H9 (cell line): ENCODE results near the gene FAM32A. TPM values are rescaled to one million over a fixed set of nuclear protein-coding genes. Genes with fewer than 3 reads are reported as not detected.

Experiments
- DNase-seq: peaks from one replicate; pipeline ENCODE4 v3.0.0-alpha.2; 2017
- H2AFZ ChIP-seq: one replicate; pipeline ENCODE4 v1.6.1; 2013; ENCODE audit warnings: mild to moderate bottlenecking, low read length, control low read depth, moderate library complexity
- H2AK5ac ChIP-seq: 2 replicates; pipeline ENCODE4 v1.6.1; 2013; ENCODE audit warnings: low read length, control low read depth, mixed read lengths; ENCODE audit not compliant: insufficient read length
- H2BK120ac ChIP-seq: one replicate; pipeline ENCODE4 v1.6.1; 2013; ENCODE audit warnings: low read depth, mild to moderate bottlenecking, low read length, control low read depth, inconsistent platforms; ENCODE audit not compliant: poor library complexity, severe bottlenecking
- H2BK12ac ChIP-seq: 2 replicates; pipeline ENCODE4 v1.6.1; 2013; ENCODE audit warnings: low read length, control low read depth, mixed read lengths, low read depth; ENCODE audit not compliant: insufficient read length
- H2BK15ac ChIP-seq: 2 replicates; pipeline ENCODE4 v1.6.1; 2013; ENCODE audit warnings: low read depth, low read length, control low read depth
- H2BK20ac ChIP-seq: one replicate; pipeline ENCODE4 v1.6.1; 2013; ENCODE audit warnings: low read depth, mild to moderate bottlenecking, low read length, control low read depth, inconsistent platforms; ENCODE audit not compliant: poor library complexity, severe bottlenecking
- H2BK5ac ChIP-seq: 2 replicates; pipeline ENCODE4 v1.6.1; 2013; ENCODE audit warnings: low read length, control low read depth, mixed read lengths; ENCODE audit not compliant: insufficient read length
- H3K14ac ChIP-seq: 2 replicates; pipeline ENCODE4 v1.6.1; 2013; ENCODE audit warnings: low read length, control low read depth; ENCODE audit not compliant: insufficient read depth
- H3K18ac ChIP-seq: 2 replicates; pipeline ENCODE4 v1.6.1; 2013; ENCODE audit warnings: low read depth, mild to moderate bottlenecking, mixed read lengths, low read length, control low read depth; ENCODE audit not compliant: insufficient read length
- H3K23ac ChIP-seq: 2 replicates; pipeline ENCODE4 v1.6.1; 2013; ENCODE audit warnings: low read length, control low read depth, mixed read lengths, low read depth; ENCODE audit not compliant: insufficient read length
- H3K23me2 ChIP-seq: 2 replicates; pipeline ENCODE4 v1.6.1; 2013; ENCODE audit warnings: low read depth, mild to moderate bottlenecking, mixed read lengths, low read length, control low read depth; ENCODE audit not compliant: insufficient read length, poor library complexity, severe bottlenecking
- H3K27ac ChIP-seq: 2 replicates; pipeline ENCODE4 v1.5.1; 2013; ENCODE audit warnings: low read length, control low read depth, mixed read lengths, low read depth; ENCODE audit not compliant: insufficient read length
- H3K27me3 ChIP-seq: 2 replicates; pipeline ENCODE4 v1.6.1; 2013; ENCODE audit warnings: low read length, control low read depth, inconsistent platforms; ENCODE audit not compliant: insufficient read depth
- H3K4ac ChIP-seq: 2 replicates; pipeline ENCODE4 v1.6.1; 2013; ENCODE audit warnings: low read depth, mild to moderate bottlenecking, control low read depth, inconsistent platforms, low read length, moderate library complexity
- H3K4me1 ChIP-seq: 2 replicates; pipeline ENCODE4 v1.6.1; 2013; ENCODE audit warnings: low read length, control low read depth, inconsistent platforms; ENCODE audit not compliant: insufficient read depth
- H3K4me2 ChIP-seq: 2 replicates; pipeline ENCODE4 v1.6.1; 2013; ENCODE audit warnings: low read length, control low read depth, mixed read lengths; ENCODE audit not compliant: insufficient read length, insufficient read depth
- H3K56ac ChIP-seq: 2 replicates; pipeline ENCODE4 v1.6.1; 2013; ENCODE audit warnings: low read depth, mild to moderate bottlenecking, mixed read lengths, low read length, control low read depth; ENCODE audit not compliant: insufficient read length
- H3K79me1 ChIP-seq: 2 replicates; pipeline ENCODE4 v1.6.1; 2013; ENCODE audit warnings: low read depth, mild to moderate bottlenecking, moderate library complexity, low read length, control low read depth, inconsistent platforms; ENCODE audit not compliant: insufficient read depth, poor library complexity, severe bottlenecking
- H3K79me2 ChIP-seq: 2 replicates; pipeline ENCODE4 v1.6.1; 2013; ENCODE audit warnings: low read length, control low read depth, inconsistent platforms; ENCODE audit not compliant: insufficient read depth
- H3K9ac ChIP-seq: 2 replicates; pipeline ENCODE4 v1.6.1; 2013; ENCODE audit warnings: low read length, control low read depth, mixed read lengths; ENCODE audit not compliant: insufficient read length; ENCODE audit errors: extremely low read depth
- H3K9me3 ChIP-seq: one replicate; pipeline ENCODE4 v1.6.1; 2013; ENCODE audit warnings: low read depth, low read length, inconsistent platforms; ENCODE audit not compliant: control insufficient read depth
- H3T11ph ChIP-seq: one replicate; pipeline ENCODE4 v1.6.1; 2013; ENCODE audit warnings: mild to moderate bottlenecking, low read length, control low read depth, inconsistent platforms
- H4K20me1 ChIP-seq: one replicate; pipeline ENCODE4 v1.6.1; 2013; ENCODE audit not compliant: control insufficient read depth, insufficient read length, insufficient read depth
- H4K5ac ChIP-seq: 2 replicates; pipeline ENCODE4 v1.6.1; 2013; ENCODE audit warnings: low read depth, mild to moderate bottlenecking, mixed read lengths, low read length, control low read depth; ENCODE audit not compliant: insufficient read length
- H4K8ac ChIP-seq: replicated peaks from 2 replicates; pipeline ENCODE4 v1.6.1; 2013; ENCODE audit warnings: low read length, control low read depth, mixed read lengths, low read depth; ENCODE audit not compliant: insufficient read length
- H4K91ac ChIP-seq: 2 replicates; pipeline ENCODE4 v1.6.1; 2013; ENCODE audit warnings: low read depth, mild to moderate bottlenecking, moderate library complexity, mixed read lengths, low read length, control low read depth; ENCODE audit not compliant: insufficient read length
- H3K27ac Mint-ChIP-seq, 3 experiments: 2 replicates in 2 of 3; 3 replicates in 1 of 3; pipeline ENCODE4 v1.8.0; 2020 to 2021; ENCODE audit warnings: mixed read lengths in 3 of 3, mild to moderate bottlenecking in 1 of 3, moderate library complexity in 1 of 3
- H3K27me3 Mint-ChIP-seq: 2 replicates; pipeline ENCODE4 v1.8.0; 2021; ENCODE audit warnings: low read depth, mild to moderate bottlenecking, moderate library complexity, mixed read lengths
- H3K36me3 Mint-ChIP-seq, 3 experiments: 2 replicates in 2 of 3; 3 replicates in 1 of 3; pipeline ENCODE4 v1.8.0; 2020 to 2021; ENCODE audit warnings: low read depth in 3 of 3, mixed read lengths in 3 of 3; ENCODE audit not compliant: insufficient read depth in 1 of 3
- H3K4me1 Mint-ChIP-seq, 2 experiments: 2 replicates each; pipeline ENCODE4 v1.8.0; 2020; ENCODE audit warnings: mixed read lengths in 2 of 2
- H3K4me3 Mint-ChIP-seq, 2 experiments: 2 replicates in 1 of 2; 3 replicates in 1 of 2; pipeline ENCODE4 v1.8.0; 2020 to 2021; ENCODE audit warnings: mild to moderate bottlenecking in 2 of 2, mixed read lengths in 2 of 2, moderate library complexity in 1 of 2
- H3K9me3 Mint-ChIP-seq, 2 experiments: 2 replicates in 1 of 2; 3 replicates in 1 of 2; pipeline ENCODE4 v1.8.0; 2020; ENCODE audit warnings: mild to moderate bottlenecking in 2 of 2, mixed read lengths in 2 of 2, moderate library complexity in 1 of 2
- CTCF ChIP-seq: fragments of 200-600 bp; sonication (generic); conservative IDR thresholded peaks from 3 replicates; pipeline ENCODE4 v1.8.0; 2021; ENCODE audit warnings: antibody characterized with exemption, mild to moderate bottlenecking
- WGBS: extraction: QIAGEN DNeasy Blood & Tissue Kit; methylation state at CpG from one replicate; pipeline ENCODE4 v1.1.7; 2013; ENCODE audit warnings: missing lambda C conversion rate, low lambda C conversion rate, mixed read lengths; ENCODE audit not compliant: insufficient read length; ENCODE audit errors: extremely low coverage; 5-methylcytosine and 5-hydroxymethylcytosine counted together
- total RNA-seq: library from RNA; stranded (reverse); gene quantifications from 2 replicates; pipeline ENCODE4 v1.2.1, GENCODE V29; 2021

The FAM32A gene
- total RNA-seq, 1 experiment from 2014 or later = 91.9 TPM

- Histone ChIP-seq H3K56ac (no peak overlapping the region), H3K9me3 (no peaks in the 10 kb centered on the region), H4K8ac (no peak overlapping the region), H3K18ac (no peak overlapping the region), H4K20me1 (no peaks in the 10 kb centered on the region), H2BK20ac (no peak overlapping the region), H3K27me3 (no peaks in the 10 kb centered on the region), H3K23me2 (no peaks in the 10 kb centered on the region), H3T11ph (no peak overlapping the region), H2BK12ac (no peak overlapping the region), H3K27ac (no peak overlapping the region), H2BK120ac (no peak overlapping the region), H2BK5ac (no peak overlapping the region), H2BK15ac (no peak overlapping the region), H3K23ac (no peak overlapping the region), H3K4ac (no peak overlapping the region), H3K14ac (no peak overlapping the region), H3K79me1 (no peaks in the 10 kb centered on the region), H3K4me2 (no peak overlapping the region), H3K4me1 (no peaks in the 10 kb centered on the region), H3K9ac (no peak overlapping the region), H3K79me2 (no peaks in the 10 kb centered on the region), H2AK5ac (no peak overlapping the region), H4K5ac (no peak overlapping the region), H2AFZ (no peak overlapping the region), H4K91ac (no peak overlapping the region)
- DNase-seq = no peak
- Mint-ChIP-seq H3K36me3 (peaks cover 2 to 24% (median 6%) of the 10 kb centered on the region in 3 experiments; a peak in 6 of 7 replicates), H3K27me3 (peaks cover 2% of the 10 kb centered on the region), H3K4me3 (no peak overlapping the region), H3K4me1 (no peaks in the 10 kb centered on the region), H3K27ac (peak overlapping the region in 1 of 3 experiments; percentile 57; a peak in 1 of 7 replicates), H3K9me3 (no peaks in the 10 kb centered on the region; a peak in 1 of 5 replicates)
- no CpG with 5 or more reads among the region's 41 CpGs for WGBS
- no peak for TF ChIP-seq CTCF
Measured at GRCh38 chr19:16234552-16235445, 49.6 kb downstream of the FAM32A start.
